Left cardiac atrium (tissue), 4 donors: ENCODE results near the gene TNFAIP8L1. TPM values are rescaled to one million over a fixed set of nuclear protein-coding genes. Genes with fewer than 3 reads are reported as not detected.
"Not testable (repeated sequence)": the region's sequence is repeated elsewhere in the genome, so short reads cannot be mapped to it uniquely, and the experiment has no call there.

Source experiments
- ATAC-seq, 2 donors: fragments of 200-7000 bp; cut with Tn5 transposase; one replicate each; pipeline ENCODE4 v1.9.1; 2020; ENCODE audit warnings: mild to moderate bottlenecking in 2 of 2, moderate library complexity in 2 of 2
- DNase-seq: peaks from one replicate; pipeline ENCODE4 v3.0.0-alpha.2; 2020
- intact Hi-C, 2 donors: fragments of 100-400 bp; cut with DNase I; formaldehyde crosslinking; loops; one replicate each; pipeline versions ENCODE4 v1.14.1 to v1.15.1; 2022 to 2023
- long read RNA-seq: library from polyadenylated mRNA; unstranded; transcript quantifications from one replicate; pipeline ENCODE4 v2.0.0, GENCODE V29; 2021
- total RNA-seq, 2 donors: library from RNA; stranded (reverse); fragmentation: NEBNext Ultra II Directional; extraction: Animal tissue kit (Norgen Biotek cat#: 25700); gene quantifications; one replicate each; pipeline ENCODE4 v1.2.1, GENCODE V29; 2021
- donor health status: DM: no; HTN: yes; CAD: no.
- donor health status: DM: no; HTN: yes; CAD: no; lungs with severe emphysema.
- donor health status: DM: yes; HTN: yes; CAD: no.
- donor health status: Dilated cardiomyopathy.

Gene TNFAIP8L1
- 1 to 10 TPM; 3.4 to 6.7 TPM for total RNA-seq
- long read RNA-seq, transcript TNFAIP8L1-201 (2 exons, 3,814 nt) = major isoform, 11 of 14 reads
- long read RNA-seq, partial matches to known transcripts = 0 of 14 reads
- long read RNA-seq, other reads (novel, unspliced or antisense) = 3 of 14 reads

- intact Hi-C loops = loop anchor here in 1 of 2 donors (5.0 kb wide), 1 partner anchor 62 kb away; no protein-coding TSS in a partner anchor
- peak; percentile 96 to 97 for ATAC-seq
These were observed at the start of gene TNFAIP8L1 for GRCh38 chr19:4638828-4639530. Gene TNFAIP8L1, plus strand, starts transcription at chr19:4639516. Its CDS starts 12,354 bp downstream, at chr19:4651870.

GRCh38 chr19:4589579-4590410, 49.5 kb upstream of the TNFAIP8L1 start:
- intact Hi-C loops = loop anchor here in 1 of 2 donors (5.0 kb wide), 1 partner anchor 43 kb away; no protein-coding TSS in a partner anchor
- DNase-seq (no peak), ATAC-seq (peak; percentile 78 to 79)

More at GRCh38 chr19:4638828-4639530, at the start of gene TNFAIP8L1:
- peak; percentile 97 for DNase-seq

GRCh38 chr19:4590559-4590958, 48.8 kb upstream of the TNFAIP8L1 start:
- intact Hi-C loops = loop anchor here in 1 of 2 donors (5.0 kb wide), 1 partner anchor 42 kb away; no protein-coding TSS in a partner anchor
- DNase-seq (no peak), ATAC-seq (no peak)

- ATAC-seq = no peak
These were observed 48.0 kb upstream of the TNFAIP8L1 start for GRCh38 chr19:4591320-4591719.

GRCh38 chr19:4592445-4592844, 46.9 kb upstream of the TNFAIP8L1 start:
- DNase-seq (no peak), ATAC-seq (no peak)
- intact Hi-C loops = loop anchor here in 1 of 2 donors (5.0 kb wide), 1 partner anchor 40 kb away; no protein-coding TSS in a partner anchor

More at GRCh38 chr19:4591320-4591719, 48.0 kb upstream of the TNFAIP8L1 start:
- no peak for DNase-seq
- intact Hi-C loops = loop anchor here in 1 of 2 donors (5.0 kb wide), 1 partner anchor 41 kb away; no protein-coding TSS in a partner anchor

GRCh38 chr19:4593409-4593851, 45.9 kb upstream of the TNFAIP8L1 start:
- DNase-seq = no peak
- no peak for ATAC-seq
- intact Hi-C loops = loop anchor here in 1 of 2 donors (5.0 kb wide), 1 partner anchor 39 kb away; no protein-coding TSS in a partner anchor

- ATAC-seq = no peak
- intact Hi-C loops = loop anchor here in 1 of 2 donors (5.0 kb wide), 1 partner anchor 38 kb away; no protein-coding TSS in a partner anchor
- DNase-seq = no peak
These were observed 45.1 kb upstream of the TNFAIP8L1 start for GRCh38 chr19:4594201-4594600.

GRCh38 chr19:4595158-4595557, 44.2 kb upstream of the TNFAIP8L1 start:
- ATAC-seq, intact Hi-C loops, DNase-seq: not testable (repeated sequence)

GRCh38 chr19:4596033-4596904, 43.0 kb upstream of the TNFAIP8L1 start:
- ATAC-seq = no peak
- DNase-seq = no peak
- intact Hi-C loops = no loop called here

GRCh38 chr19:4597278-4597974, 41.9 kb upstream of the TNFAIP8L1 start:
- DNase-seq (peak; percentile 32), ATAC-seq (peak; percentile 24 to 57)
- intact Hi-C loops = no loop called here

- DNase-seq = peak; percentile 61
- peak; percentile 67 to 86 for ATAC-seq
- intact Hi-C loops = no loop called here
These were observed 41.2 kb upstream of the TNFAIP8L1 start for GRCh38 chr19:4597975-4598671.

- no peak for DNase-seq
- no peak for ATAC-seq
- intact Hi-C loops = no loop called here
These were observed 40.6 kb upstream of the TNFAIP8L1 start for GRCh38 chr19:4598712-4599111.

- ATAC-seq (no peak), DNase-seq (no peak)
- intact Hi-C loops = no loop called here
These were observed 39.2 kb upstream of the TNFAIP8L1 start for GRCh38 chr19:4600082-4600481.

GRCh38 chr19:4600893-4601292, 38.4 kb upstream of the TNFAIP8L1 start:
- intact Hi-C loops = no loop called here
- DNase-seq = no peak

GRCh38 chr19:4602173-4602788, 37.0 kb upstream of the TNFAIP8L1 start:
- intact Hi-C loops = no loop called here
- DNase-seq (no peak), ATAC-seq (no peak)

More at GRCh38 chr19:4600893-4601292, 38.4 kb upstream of the TNFAIP8L1 start:
- ATAC-seq = no peak

- ATAC-seq (no peak), DNase-seq (no peak)
- intact Hi-C loops = no loop called here
These were observed 36.4 kb upstream of the TNFAIP8L1 start for GRCh38 chr19:4602915-4603314.

GRCh38 chr19:4604912-4605311, 34.4 kb upstream of the TNFAIP8L1 start:
- DNase-seq = no peak
- intact Hi-C loops = no loop called here
- no peak for ATAC-seq
